H9 (cell line): ENCODE measurements around the gene TSPEAR. TPM values are rescaled to one million over a fixed set of nuclear protein-coding genes. Genes with fewer than 3 reads are reported as not detected.

Source experiments
- DNase-seq: peaks from one replicate; pipeline ENCODE4 v3.0.0-alpha.2; 2017
- H2AFZ ChIP-seq: one replicate; pipeline ENCODE4 v1.6.1; 2013; ENCODE audit warnings: mild to moderate bottlenecking, low read length, control low read depth, moderate library complexity
- H2AK5ac ChIP-seq: 2 replicates; pipeline ENCODE4 v1.6.1; 2013; ENCODE audit warnings: low read length, control low read depth, mixed read lengths; ENCODE audit not compliant: insufficient read length
- H2BK120ac ChIP-seq: one replicate; pipeline ENCODE4 v1.6.1; 2013; ENCODE audit warnings: low read depth, mild to moderate bottlenecking, low read length, control low read depth, inconsistent platforms; ENCODE audit not compliant: poor library complexity, severe bottlenecking
- H2BK12ac ChIP-seq: 2 replicates; pipeline ENCODE4 v1.6.1; 2013; ENCODE audit warnings: low read length, control low read depth, mixed read lengths, low read depth; ENCODE audit not compliant: insufficient read length
- H2BK15ac ChIP-seq: 2 replicates; pipeline ENCODE4 v1.6.1; 2013; ENCODE audit warnings: low read depth, low read length, control low read depth
- H2BK20ac ChIP-seq: one replicate; pipeline ENCODE4 v1.6.1; 2013; ENCODE audit warnings: low read depth, mild to moderate bottlenecking, low read length, control low read depth, inconsistent platforms; ENCODE audit not compliant: poor library complexity, severe bottlenecking
- H2BK5ac ChIP-seq: 2 replicates; pipeline ENCODE4 v1.6.1; 2013; ENCODE audit warnings: low read length, control low read depth, mixed read lengths; ENCODE audit not compliant: insufficient read length
- H3K14ac ChIP-seq: 2 replicates; pipeline ENCODE4 v1.6.1; 2013; ENCODE audit warnings: low read length, control low read depth; ENCODE audit not compliant: insufficient read depth
- H3K18ac ChIP-seq: 2 replicates; pipeline ENCODE4 v1.6.1; 2013; ENCODE audit warnings: low read depth, mild to moderate bottlenecking, mixed read lengths, low read length, control low read depth; ENCODE audit not compliant: insufficient read length
- H3K23ac ChIP-seq: 2 replicates; pipeline ENCODE4 v1.6.1; 2013; ENCODE audit warnings: low read length, control low read depth, mixed read lengths, low read depth; ENCODE audit not compliant: insufficient read length
- H3K23me2 ChIP-seq: 2 replicates; pipeline ENCODE4 v1.6.1; 2013; ENCODE audit warnings: low read depth, mild to moderate bottlenecking, mixed read lengths, low read length, control low read depth; ENCODE audit not compliant: insufficient read length, poor library complexity, severe bottlenecking
- H3K27ac ChIP-seq: 2 replicates; pipeline ENCODE4 v1.5.1; 2013; ENCODE audit warnings: low read length, control low read depth, mixed read lengths, low read depth; ENCODE audit not compliant: insufficient read length
- H3K27me3 ChIP-seq: 2 replicates; pipeline ENCODE4 v1.6.1; 2013; ENCODE audit warnings: low read length, control low read depth, inconsistent platforms; ENCODE audit not compliant: insufficient read depth
- H3K4ac ChIP-seq: 2 replicates; pipeline ENCODE4 v1.6.1; 2013; ENCODE audit warnings: low read depth, mild to moderate bottlenecking, control low read depth, inconsistent platforms, low read length, moderate library complexity
- H3K4me1 ChIP-seq: 2 replicates; pipeline ENCODE4 v1.6.1; 2013; ENCODE audit warnings: low read length, control low read depth, inconsistent platforms; ENCODE audit not compliant: insufficient read depth
- H3K4me2 ChIP-seq: 2 replicates; pipeline ENCODE4 v1.6.1; 2013; ENCODE audit warnings: low read length, control low read depth, mixed read lengths; ENCODE audit not compliant: insufficient read length, insufficient read depth
- H3K56ac ChIP-seq: 2 replicates; pipeline ENCODE4 v1.6.1; 2013; ENCODE audit warnings: low read depth, mild to moderate bottlenecking, mixed read lengths, low read length, control low read depth; ENCODE audit not compliant: insufficient read length
- H3K79me1 ChIP-seq: 2 replicates; pipeline ENCODE4 v1.6.1; 2013; ENCODE audit warnings: low read depth, mild to moderate bottlenecking, moderate library complexity, low read length, control low read depth, inconsistent platforms; ENCODE audit not compliant: insufficient read depth, poor library complexity, severe bottlenecking
- H3K79me2 ChIP-seq: 2 replicates; pipeline ENCODE4 v1.6.1; 2013; ENCODE audit warnings: low read length, control low read depth, inconsistent platforms; ENCODE audit not compliant: insufficient read depth
- H3K9ac ChIP-seq: 2 replicates; pipeline ENCODE4 v1.6.1; 2013; ENCODE audit warnings: low read length, control low read depth, mixed read lengths; ENCODE audit not compliant: insufficient read length; ENCODE audit errors: extremely low read depth
- H3K9me3 ChIP-seq: one replicate; pipeline ENCODE4 v1.6.1; 2013; ENCODE audit warnings: low read depth, low read length, inconsistent platforms; ENCODE audit not compliant: control insufficient read depth
- H3T11ph ChIP-seq: one replicate; pipeline ENCODE4 v1.6.1; 2013; ENCODE audit warnings: mild to moderate bottlenecking, low read length, control low read depth, inconsistent platforms
- H4K20me1 ChIP-seq: one replicate; pipeline ENCODE4 v1.6.1; 2013; ENCODE audit not compliant: control insufficient read depth, insufficient read length, insufficient read depth
- H4K5ac ChIP-seq: 2 replicates; pipeline ENCODE4 v1.6.1; 2013; ENCODE audit warnings: low read depth, mild to moderate bottlenecking, mixed read lengths, low read length, control low read depth; ENCODE audit not compliant: insufficient read length
- H4K8ac ChIP-seq: replicated peaks from 2 replicates; pipeline ENCODE4 v1.6.1; 2013; ENCODE audit warnings: low read length, control low read depth, mixed read lengths, low read depth; ENCODE audit not compliant: insufficient read length
- H4K91ac ChIP-seq: 2 replicates; pipeline ENCODE4 v1.6.1; 2013; ENCODE audit warnings: low read depth, mild to moderate bottlenecking, moderate library complexity, mixed read lengths, low read length, control low read depth; ENCODE audit not compliant: insufficient read length
- H3K27ac Mint-ChIP-seq, 3 experiments: 2 replicates in 2 of 3; 3 replicates in 1 of 3; pipeline ENCODE4 v1.8.0; 2020 to 2021; ENCODE audit warnings: mixed read lengths in 3 of 3, mild to moderate bottlenecking in 1 of 3, moderate library complexity in 1 of 3
- H3K27me3 Mint-ChIP-seq: 2 replicates; pipeline ENCODE4 v1.8.0; 2021; ENCODE audit warnings: low read depth, mild to moderate bottlenecking, moderate library complexity, mixed read lengths
- H3K36me3 Mint-ChIP-seq, 3 experiments: 2 replicates in 2 of 3; 3 replicates in 1 of 3; pipeline ENCODE4 v1.8.0; 2020 to 2021; ENCODE audit warnings: low read depth in 3 of 3, mixed read lengths in 3 of 3; ENCODE audit not compliant: insufficient read depth in 1 of 3
- H3K4me1 Mint-ChIP-seq, 2 experiments: 2 replicates each; pipeline ENCODE4 v1.8.0; 2020; ENCODE audit warnings: mixed read lengths in 2 of 2
- H3K4me3 Mint-ChIP-seq, 2 experiments: 2 replicates in 1 of 2; 3 replicates in 1 of 2; pipeline ENCODE4 v1.8.0; 2020 to 2021; ENCODE audit warnings: mild to moderate bottlenecking in 2 of 2, mixed read lengths in 2 of 2, moderate library complexity in 1 of 2
- H3K9me3 Mint-ChIP-seq, 2 experiments: 2 replicates in 1 of 2; 3 replicates in 1 of 2; pipeline ENCODE4 v1.8.0; 2020; ENCODE audit warnings: mild to moderate bottlenecking in 2 of 2, mixed read lengths in 2 of 2, moderate library complexity in 1 of 2
- CTCF ChIP-seq: fragments of 200-600 bp; sonication (generic); conservative IDR thresholded peaks from 3 replicates; pipeline ENCODE4 v1.8.0; 2021; ENCODE audit warnings: antibody characterized with exemption, mild to moderate bottlenecking
- WGBS: extraction: QIAGEN DNeasy Blood & Tissue Kit; methylation state at CpG from one replicate; pipeline ENCODE4 v1.1.7; 2013; ENCODE audit warnings: missing lambda C conversion rate, low lambda C conversion rate, mixed read lengths; ENCODE audit not compliant: insufficient read length; ENCODE audit errors: extremely low coverage; 5-methylcytosine and 5-hydroxymethylcytosine counted together
- total RNA-seq: library from RNA; stranded (reverse); gene quantifications from 2 replicates; pipeline ENCODE4 v1.2.1, GENCODE V29; 2021

TSPEAR gene
- total RNA-seq, 1 experiment from 2014 or later = 1.3 TPM

GRCh38 chr21:44460441-44460755, 251.0 kb downstream of the TSPEAR start:
- Histone ChIP-seq H3K4me1 (no peaks in the 10 kb centered on the region), H3K4ac (no peak overlapping the region), H2BK15ac (no peak overlapping the region), H2BK120ac (no peak overlapping the region), H2AK5ac (no peak overlapping the region), H3K23ac (no peak overlapping the region), H4K8ac (no peak overlapping the region), H3K27ac (no peak overlapping the region), H3K23me2 (peaks cover 5% of the 10 kb centered on the region), H3K18ac (no peak overlapping the region), H3K14ac (no peak overlapping the region), H3K27me3 (no peaks in the 10 kb centered on the region), H2BK5ac (no peak overlapping the region), H2AFZ (no peak overlapping the region), H3K9me3 (no peaks in the 10 kb centered on the region), H3K56ac (no peak overlapping the region), H3K79me2 (no peaks in the 10 kb centered on the region), H3K79me1 (no peaks in the 10 kb centered on the region), H3K4me2 (no peak overlapping the region), H2BK12ac (no peak overlapping the region), H3K9ac (no peak overlapping the region), H4K20me1 (no peaks in the 10 kb centered on the region), H4K5ac (no peak overlapping the region), H4K91ac (no peak overlapping the region), H3T11ph (no peak overlapping the region), H2BK20ac (no peak overlapping the region)
- H3K4me1 Mint-ChIP-seq = peaks cover 0 to 8% of the 10 kb centered on the region in 2 experiments; a peak in 3 of 4 replicates
- H3K9me3 Mint-ChIP-seq = no peaks in the 10 kb centered on the region; a peak in 1 of 5 replicates
- no peak for DNase-seq
- H3K36me3 Mint-ChIP-seq = peaks cover 0 to 2% (median 0%) of the 10 kb centered on the region in 3 experiments; a peak in 1 of 7 replicates
- H3K27ac Mint-ChIP-seq = no peak overlapping the region
- peaks cover 3% of the 10 kb centered on the region; the same call in 1 of the 2 replicates for H3K27me3 Mint-ChIP-seq
- peak overlapping the region in 1 of 2 experiments; percentile 26; a peak in 1 of 5 replicates for H3K4me3 Mint-ChIP-seq
- no CpG with 5 or more reads among the region's 8 CpGs for WGBS
- TF ChIP-seq CTCF = no peak
